NCI-H748 treated with DMSO at 0.1 percent for 48 hours (cell line): ENCODE measurements around the gene LRRC28.

Source experiments
- DNase-seq: peaks from one replicate; lab custom pipeline; 2025; lab: John Stamatoyannopoulos, UW

LRRC28 gene

GRCh38 chr15:99421172-99421656, 169.9 kb downstream of the LRRC28 start:
- DNase-seq: no peak

GRCh38 chr15:99421758-99422157, 170.5 kb downstream of the LRRC28 start:
- DNase-seq: no peak

- no peak for DNase-seq
These were observed 172.2 kb downstream of the LRRC28 start for GRCh38 chr15:99423186-99424130.

- no peak for DNase-seq
These were observed 172.9 kb downstream of the LRRC28 start for GRCh38 chr15:99424131-99424571.

- no peak for DNase-seq
These were observed 173.8 kb downstream of the LRRC28 start for GRCh38 chr15:99424978-99425656.

- no peak for DNase-seq
These were observed 174.5 kb downstream of the LRRC28 start for GRCh38 chr15:99425657-99426301.

GRCh38 chr15:99426431-99427105, 175.3 kb downstream of the LRRC28 start:
- no peak for DNase-seq

- DNase-seq: no peak
These were observed 175.9 kb downstream of the LRRC28 start for GRCh38 chr15:99427210-99427609.

GRCh38 chr15:99427668-99428361, 176.5 kb downstream of the LRRC28 start:
- DNase-seq: no peak

- no peak for DNase-seq
These were observed 178.4 kb downstream of the LRRC28 start for GRCh38 chr15:99429681-99430081.

GRCh38 chr15:99430881-99431401, 179.7 kb downstream of the LRRC28 start:
- no peak for DNase-seq

- no peak for DNase-seq
These were observed 180.4 kb downstream of the LRRC28 start for GRCh38 chr15:99431661-99432091.

GRCh38 chr15:99432271-99433025, 181.2 kb downstream of the LRRC28 start:
- DNase-seq: no peak

GRCh38 chr15:99433026-99433756, 181.9 kb downstream of the LRRC28 start:
- DNase-seq: no peak

- no peak for DNase-seq
These were observed 182.6 kb downstream of the LRRC28 start for GRCh38 chr15:99433757-99434450.

- DNase-seq: no peak
These were observed 183.3 kb downstream of the LRRC28 start for GRCh38 chr15:99434506-99435112.

GRCh38 chr15:99435113-99435695, 183.9 kb downstream of the LRRC28 start:
- peak; percentile 63 for DNase-seq
